Liver (tissue), 9 donors: ENCODE measurements around the gene MAP1LC3C. TPM values are rescaled to one million over a fixed set of nuclear protein-coding genes. Genes with fewer than 3 reads are reported as not detected.

Experiments
- DNase-seq: peaks from one replicate; pipeline ENCODE4 v3.0.0-alpha.2; 2017; ENCODE audit warnings: low spot score
- H3K27ac ChIP-seq, 2 donors: one replicate each; pipeline ENCODE4 v1.7.0; 2013; ENCODE audit warnings: inconsistent platforms in 2 of 2, low read length in 2 of 2, control low read depth in 1 of 2, low read depth in 1 of 2, mild to moderate bottlenecking in 1 of 2
- H3K27me3 ChIP-seq, 4 donors: one replicate each; pipeline versions ENCODE4 v1.6.1 to v1.7.0; 2013; ENCODE audit warnings: low read length in 3 of 4, inconsistent platforms in 1 of 4, mild to moderate bottlenecking in 1 of 4, moderate library complexity in 1 of 4; ENCODE audit not compliant: control insufficient read depth in 4 of 4, insufficient read depth in 4 of 4
- H3K36me3 ChIP-seq, 4 donors: one replicate each; pipeline versions ENCODE4 v1.6.1 to v1.7.0; 2013; ENCODE audit warnings: low read length in 3 of 4, mild to moderate bottlenecking in 3 of 4, low read depth in 1 of 4, moderate library complexity in 1 of 4; ENCODE audit not compliant: control insufficient read depth in 4 of 4, insufficient read depth in 3 of 4
- H3K4me1 ChIP-seq, 4 donors: one replicate each; pipeline versions ENCODE4 v1.6.1 to v1.7.0; 2013; ENCODE audit warnings: low read length in 3 of 4, mild to moderate bottlenecking in 3 of 4, moderate library complexity in 1 of 4; ENCODE audit not compliant: control insufficient read depth in 4 of 4, insufficient read depth in 4 of 4
- H3K4me3 ChIP-seq, 3 donors: one replicate each; pipeline versions ENCODE4 v1.6.1 to v1.7.0; 2013; ENCODE audit warnings: low read length in 3 of 3, control low read depth in 1 of 3, low read depth in 1 of 3, mild to moderate bottlenecking in 1 of 3
- H3K9ac ChIP-seq, 2 donors: one replicate each; pipeline ENCODE4 v1.7.0; 2013; ENCODE audit warnings: low read length in 2 of 2, mild to moderate bottlenecking in 2 of 2, moderate library complexity in 2 of 2, control low read depth in 1 of 2, low read depth in 1 of 2
- H3K9me3 ChIP-seq, 4 donors: one replicate each; pipeline versions ENCODE4 v1.6.1 to v1.7.0; 2013; ENCODE audit warnings: low read length in 3 of 4; ENCODE audit not compliant: control insufficient read depth in 4 of 4
- CTCF ChIP-seq: fragments of 150-350 bp; IDR thresholded peaks from 2 replicates; pipeline ENCODE4 v1.5.1; 2017; ENCODE audit warnings: improper control_type of control experiment, low read depth, low read length; ENCODE audit not compliant: missing input control
- EGR1 ChIP-seq, 2 donors: IDR thresholded peaks; 2 replicates each; pipeline ENCODE4 v1.6.1; 2016 to 2018; ENCODE audit warnings: antibody characterized with exemption in 2 of 2, low read depth in 2 of 2
- FOXA1 ChIP-seq: IDR thresholded peaks from 2 replicates; pipeline ENCODE4 v1.6.1; 2016; ENCODE audit warnings: antibody characterized with exemption
- FOXA2 ChIP-seq: IDR thresholded peaks from 2 replicates; pipeline ENCODE4 v1.6.1; 2016; ENCODE audit warnings: antibody characterized with exemption
- GABPA ChIP-seq, 2 donors: IDR thresholded peaks in 1 of 2; conservative IDR thresholded peaks in 1 of 2; 2 replicates each; pipeline ENCODE4 v1.6.1; 2016; ENCODE audit warnings: antibody characterized with exemption in 2 of 2, mild to moderate bottlenecking in 1 of 2, moderate library complexity in 1 of 2
- HNF4A ChIP-seq, 2 donors: conservative IDR thresholded peaks; 2 replicates each; pipeline ENCODE4 v1.6.1; 2016; ENCODE audit warnings: antibody characterized with exemption in 2 of 2, mild to moderate bottlenecking in 2 of 2
- HNF4G ChIP-seq: IDR thresholded peaks from 2 replicates; pipeline ENCODE4 v1.6.1; 2016; ENCODE audit warnings: antibody characterized with exemption
- JUND ChIP-seq, 2 donors: IDR thresholded peaks; 2 replicates each; pipeline ENCODE4 v1.6.1; 2016; ENCODE audit warnings: antibody characterized with exemption in 2 of 2
- MAX ChIP-seq: IDR thresholded peaks from 2 replicates; pipeline ENCODE4 v1.6.1; 2016; ENCODE audit warnings: antibody characterized with exemption
- NR2F2 ChIP-seq: IDR thresholded peaks from 2 replicates; pipeline ENCODE4 v1.6.1; 2016; ENCODE audit warnings: antibody characterized with exemption
- RAD21 ChIP-seq, 2 donors: IDR thresholded peaks; 2 replicates each; pipeline ENCODE4 v1.6.1; 2016; ENCODE audit warnings: antibody characterized with exemption in 2 of 2, mild to moderate bottlenecking in 2 of 2
- RXRA ChIP-seq, 2 donors: IDR thresholded peaks; 2 replicates each; pipeline ENCODE4 v1.6.1; 2017 to 2018; ENCODE audit warnings: antibody characterized with exemption in 2 of 2, mild to moderate bottlenecking in 1 of 2
- TAF1 ChIP-seq: conservative IDR thresholded peaks from 2 replicates; pipeline ENCODE4 v1.6.1; 2016; ENCODE audit warnings: antibody characterized with exemption, mild to moderate bottlenecking
- YY1 ChIP-seq: IDR thresholded peaks from 2 replicates; pipeline ENCODE4 v1.6.1; 2016; ENCODE audit warnings: antibody characterized with exemption, mild to moderate bottlenecking
- WGBS: extraction: QIAGEN DNeasy Blood & Tissue Kit; methylation state at CpG from one replicate; pipeline ENCODE4 v1.1.7; 2013; 5-methylcytosine and 5-hydroxymethylcytosine counted together
- polyA plus RNA-seq, 2 donors: library from polyadenylated mRNA; stranded (reverse) in 1 of 2; unstranded in 1 of 2; fragments of 200-250 nt in 1 of 2; fragments of >200 nt in 1 of 2; fragmentation: Nextera tagmentation in 1 of 2; extraction: Ambion mirVana in 1 of 2; gene quantifications; one replicate each; pipeline versions ENCODE4 v1.2.1 to v1.2.3, GENCODE V29; 2013 to 2015
- total RNA-seq, 2 donors: library from RNA; depleted of rRNA; stranded (reverse); fragments of >200 nt; gene quantifications; one replicate each; pipeline ENCODE4 v1.2.3, GENCODE V29; 2014
- TF ChIP-seq, protein P1 (sequence below): IDR thresholded peaks from 2 replicates; pipeline ENCODE4 v1.6.1; 2016; ENCODE audit warnings: antibody characterized with exemption, mild to moderate bottlenecking
- donor health status: healthy.
- donor health status: healthy.
- donor health status: healthy.
- donor health status: healthy.
- donor health status: healthy.

MAP1LC3C gene
- total and polyA plus RNA-seq, 4 donors: not detected

GRCh38 chr1:242008826-242009495 is 10.1 kb upstream of the MAP1LC3C start:
- 78% methylated on average over 5 of the region's 5 CpGs for WGBS
- no peak for DNase-seq

DNA sequence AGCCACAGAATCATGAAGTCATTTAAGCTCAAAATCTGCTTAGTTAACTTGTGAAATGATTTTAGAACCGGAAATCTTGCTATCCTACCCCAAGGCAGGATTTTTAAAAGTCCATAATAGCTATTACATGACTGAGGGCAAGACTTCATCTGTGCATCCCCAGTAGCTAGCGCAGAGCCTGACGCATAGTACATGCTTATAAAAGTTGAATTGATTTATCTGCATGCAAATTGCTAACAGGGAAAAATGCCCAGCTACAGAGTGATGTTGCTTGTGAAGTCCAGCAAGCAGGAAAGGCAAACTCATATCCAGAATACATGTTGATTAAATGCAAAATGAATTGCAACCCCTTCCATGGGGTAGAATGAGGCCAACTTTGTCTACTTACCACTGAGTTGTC is 8.1 kb upstream of the MAP1LC3C start:
- TF ChIP-seq NR2F2 (no peak), RAD21 (IDR thresholded peaks at IDR 0.05) (no peak), YY1 (no peak), MAX (no peak), TAF1 (no peak), FOXA1 (no peak), CTCF (no peak), FOXA2 (no peak), GABPA (IDR thresholded peaks at IDR 0.05 in 1 of 2, conservative IDR thresholded peaks at IDR 0.05 in 1 of 2) (no peak)
- TF ChIP-seq, protein P1, sequence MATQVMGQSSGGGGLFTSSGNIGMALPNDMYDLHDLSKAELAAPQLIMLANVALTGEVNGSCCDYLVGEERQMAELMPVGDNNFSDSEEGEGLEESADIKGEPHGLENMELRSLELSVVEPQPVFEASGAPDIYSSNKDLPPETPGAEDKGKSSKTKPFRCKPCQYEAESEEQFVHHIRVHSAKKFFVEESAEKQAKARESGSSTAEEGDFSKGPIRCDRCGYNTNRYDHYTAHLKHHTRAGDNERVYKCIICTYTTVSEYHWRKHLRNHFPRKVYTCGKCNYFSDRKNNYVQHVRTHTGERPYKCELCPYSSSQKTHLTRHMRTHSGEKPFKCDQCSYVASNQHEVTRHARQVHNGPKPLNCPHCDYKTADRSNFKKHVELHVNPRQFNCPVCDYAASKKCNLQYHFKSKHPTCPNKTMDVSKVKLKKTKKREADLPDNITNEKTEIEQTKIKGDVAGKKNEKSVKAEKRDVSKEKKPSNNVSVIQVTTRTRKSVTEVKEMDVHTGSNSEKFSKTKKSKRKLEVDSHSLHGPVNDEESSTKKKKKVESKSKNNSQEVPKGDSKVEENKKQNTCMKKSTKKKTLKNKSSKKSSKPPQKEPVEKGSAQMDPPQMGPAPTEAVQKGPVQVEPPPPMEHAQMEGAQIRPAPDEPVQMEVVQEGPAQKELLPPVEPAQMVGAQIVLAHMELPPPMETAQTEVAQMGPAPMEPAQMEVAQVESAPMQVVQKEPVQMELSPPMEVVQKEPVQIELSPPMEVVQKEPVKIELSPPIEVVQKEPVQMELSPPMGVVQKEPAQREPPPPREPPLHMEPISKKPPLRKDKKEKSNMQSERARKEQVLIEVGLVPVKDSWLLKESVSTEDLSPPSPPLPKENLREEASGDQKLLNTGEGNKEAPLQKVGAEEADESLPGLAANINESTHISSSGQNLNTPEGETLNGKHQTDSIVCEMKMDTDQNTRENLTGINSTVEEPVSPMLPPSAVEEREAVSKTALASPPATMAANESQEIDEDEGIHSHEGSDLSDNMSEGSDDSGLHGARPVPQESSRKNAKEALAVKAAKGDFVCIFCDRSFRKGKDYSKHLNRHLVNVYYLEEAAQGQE: no peak
- no peak for DNase-seq
- no peaks in the 10 kb centered on the region for H3K27me3 ChIP-seq
- H3K36me3 ChIP-seq: no peaks in the 10 kb centered on the region
- no peaks in the 10 kb centered on the region for H3K4me1 ChIP-seq
- no peak overlapping the region for H3K9ac ChIP-seq
- WGBS: 88% methylated on average over 3 of the region's 3 CpGs
- H3K27ac ChIP-seq: no peak overlapping the region
- H3K9me3 ChIP-seq: no peaks in the 10 kb centered on the region
- no peak overlapping the region for H3K4me3 ChIP-seq

More at GRCh38 chr1:242008826-242009495, 10.1 kb upstream of the MAP1LC3C start:
- H3K36me3 ChIP-seq: no peaks in the 10 kb centered on the region
- no peaks in the 10 kb centered on the region for H3K27me3 ChIP-seq
- H3K27ac ChIP-seq: no peak overlapping the region
- H3K9me3 ChIP-seq: no peaks in the 10 kb centered on the region
- H3K4me1 ChIP-seq: no peaks in the 10 kb centered on the region
- TF ChIP-seq HNF4G (no peak), HNF4A (conservative IDR thresholded peaks at IDR 0.05) (no peak), YY1 (no peak), RAD21 (IDR thresholded peaks at IDR 0.05) (no peak), TAF1 (no peak), NR2F2 (no peak), FOXA2 (no peak), CTCF (no peak), JUND (IDR thresholded peaks at IDR 0.05) (no peak), EGR1 (IDR thresholded peaks at IDR 0.05; ENCODE audit: low read depth in 2 of 2) (no peak), RXRA (IDR thresholded peaks at IDR 0.05) (no peak), GABPA (IDR thresholded peaks at IDR 0.05 in 1 of 2, conservative IDR thresholded peaks at IDR 0.05 in 1 of 2) (no peak), MAX (no peak)
- TF ChIP-seq, protein P1: no peak
- no peak overlapping the region for H3K4me3 ChIP-seq
- H3K9ac ChIP-seq: no peak overlapping the region
